NCI-H526 (cell line): ENCODE data around the gene RNGTT.
"Not testable (repeated sequence)": the region's sequence is repeated elsewhere in the genome, so short reads cannot be mapped to it uniquely, and the experiment has no call there.

Experiments used
- DNase-seq, 2 experiments: peaks; one replicate each; lab custom pipeline; 2025; lab: John Stamatoyannopoulos, UW

The RNGTT gene

DNA sequence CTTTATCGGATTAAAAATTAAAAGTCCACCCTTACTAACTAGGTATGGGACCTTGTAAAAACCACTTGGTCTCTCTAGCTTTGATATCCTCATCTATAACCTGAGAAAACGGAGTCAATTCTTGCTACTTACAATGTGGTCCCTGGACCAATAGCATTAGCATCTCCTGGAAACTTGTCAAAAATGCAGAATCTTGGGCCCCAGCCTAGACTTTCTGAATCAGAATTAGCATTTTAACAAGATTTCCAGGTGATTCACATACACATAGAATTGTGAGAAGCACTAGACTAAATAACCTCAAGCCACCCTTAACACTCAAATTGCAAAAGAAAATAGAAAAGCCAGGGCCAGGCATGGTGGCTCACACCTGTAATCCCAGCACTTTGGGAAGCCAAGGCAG lies 96.6 kb downstream of the RNGTT start:
- no peak for DNase-seq

DNA sequence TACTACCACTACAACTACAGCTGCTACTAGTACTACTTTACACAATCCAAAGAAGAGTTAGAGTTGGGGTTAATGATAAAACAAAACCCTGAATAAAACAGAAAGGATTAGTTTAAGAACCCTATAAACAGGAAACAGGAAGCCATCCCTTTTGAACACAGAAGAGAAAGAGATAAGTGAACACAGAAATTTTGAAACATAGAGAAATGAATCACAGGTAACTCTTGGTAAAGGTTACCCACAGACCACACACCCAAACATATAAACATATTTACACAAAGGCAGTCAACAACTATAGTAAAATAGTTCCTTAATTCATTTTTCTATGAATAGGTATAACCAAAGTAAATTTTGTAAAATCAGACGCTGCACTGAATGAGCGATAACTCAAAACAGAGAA lies 98.1 kb downstream of the RNGTT start:
- DNase-seq = no peak

DNA sequence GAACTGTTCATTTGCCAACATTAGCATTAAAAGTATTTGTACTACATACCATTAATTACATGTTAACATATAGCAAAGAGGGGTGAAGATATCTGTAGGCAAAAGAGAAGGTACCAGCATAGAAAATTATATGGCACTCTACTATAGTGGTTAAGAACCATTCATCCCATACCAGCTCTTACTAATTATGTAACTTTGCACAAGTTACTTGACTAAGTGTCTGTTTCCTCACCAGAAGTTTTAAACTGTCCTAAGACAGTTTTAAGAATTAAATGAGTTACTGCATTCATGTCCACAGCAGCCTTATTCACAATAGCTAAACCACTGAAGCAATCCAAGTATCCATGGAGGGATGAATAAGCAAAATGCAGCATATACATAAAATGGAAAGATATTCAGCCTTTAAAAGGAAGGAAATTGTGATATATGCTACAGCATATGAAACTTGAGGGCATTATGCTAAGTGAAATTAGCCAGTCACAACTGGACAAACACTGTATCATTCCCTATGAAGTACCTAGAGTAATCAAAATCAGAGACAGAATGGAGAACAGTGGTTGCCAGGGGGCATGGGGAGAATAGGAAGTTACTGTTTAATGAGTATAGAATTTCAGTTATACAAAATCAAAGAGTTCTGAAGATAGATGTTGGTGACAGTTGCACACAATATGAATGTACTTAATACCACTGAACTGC lies 98.9 kb downstream of the RNGTT start:
- DNase-seq = no peak

DNA sequence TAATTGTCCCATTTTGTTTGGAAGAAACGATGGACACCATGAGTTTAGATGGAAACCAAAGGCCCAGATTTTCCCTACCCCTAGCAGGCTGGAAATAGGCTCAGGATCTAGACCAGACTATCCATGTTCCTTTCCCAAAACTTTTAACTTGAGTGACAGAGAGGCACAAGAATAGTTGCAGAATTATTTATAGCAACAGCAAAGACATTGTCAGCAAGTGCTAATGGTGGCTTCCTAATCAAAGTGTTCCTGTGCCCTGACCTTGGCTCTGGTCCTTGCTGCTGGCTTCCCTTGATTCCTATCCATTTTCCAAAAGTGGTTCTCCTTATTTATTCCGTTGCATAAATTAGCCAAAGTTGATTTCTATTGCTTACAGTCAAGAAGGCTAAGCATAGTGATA lies 103.1 kb downstream of the RNGTT start:
- no peak for DNase-seq

DNA sequence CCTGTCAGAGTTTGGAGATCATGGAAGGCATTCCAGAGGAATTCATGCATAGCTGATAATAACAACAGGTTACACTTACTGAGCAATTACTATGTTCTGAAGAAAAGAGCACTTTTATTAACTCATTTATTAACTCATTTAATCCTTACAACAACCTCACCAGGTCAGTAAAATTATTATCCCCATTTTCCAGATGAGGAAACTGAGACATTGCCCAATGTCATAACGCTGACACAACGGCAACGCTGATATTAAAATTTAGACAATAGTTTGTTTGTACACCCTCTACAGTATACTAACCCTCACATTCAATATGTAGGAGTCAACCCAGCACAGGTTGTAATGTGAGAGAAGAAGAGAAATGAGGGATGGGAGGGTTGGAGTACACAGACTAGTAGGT lies 105.0 kb downstream of the RNGTT start:
- DNase-seq = no peak

DNA sequence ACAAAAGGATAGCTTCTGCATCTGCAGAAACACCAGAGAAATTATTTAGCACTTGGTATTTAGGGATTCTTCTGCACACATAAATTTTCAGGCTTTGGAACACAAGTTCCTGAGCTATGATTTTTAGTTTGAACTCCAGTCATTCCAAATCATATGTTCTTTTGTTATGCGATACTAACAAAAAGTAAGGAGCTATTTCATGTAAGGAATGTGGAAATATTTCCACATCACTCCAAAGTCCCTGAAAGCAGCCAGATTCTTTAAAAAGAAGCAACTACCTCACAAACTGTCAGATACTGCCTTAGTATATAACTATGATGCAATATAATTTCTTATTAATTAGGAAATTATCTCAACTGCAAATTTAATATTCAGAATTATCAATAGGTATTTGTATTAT lies 106.9 kb downstream of the RNGTT start:
- DNase-seq = no peak

DNA sequence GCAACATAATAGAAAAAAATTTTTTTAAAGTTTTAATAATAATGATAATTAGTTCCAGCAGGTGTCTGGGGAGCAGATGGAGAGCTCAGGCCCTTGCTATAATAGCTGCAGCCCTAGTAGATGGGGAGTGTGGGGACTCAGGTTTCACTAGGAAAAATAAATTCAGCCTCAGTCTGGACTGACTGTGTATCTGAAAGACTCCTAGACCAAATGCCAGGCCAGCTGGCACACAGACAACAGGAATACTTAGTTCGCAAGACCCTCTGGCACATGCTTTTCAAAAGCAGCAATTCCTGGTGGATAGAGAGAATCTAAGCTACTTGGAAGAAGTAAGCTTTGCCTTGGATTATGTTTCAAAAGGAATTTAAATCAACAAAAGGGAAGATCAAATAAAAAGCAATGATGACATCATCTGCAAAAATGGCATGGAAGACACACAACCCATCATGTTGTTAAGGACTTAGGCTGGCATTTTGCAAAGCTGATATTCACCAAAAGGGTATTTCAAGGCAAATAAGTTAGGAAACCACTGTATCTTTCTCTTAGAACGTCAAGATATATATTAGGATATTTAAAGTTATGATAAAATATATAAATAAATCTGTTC lies 107.8 kb downstream of the RNGTT start:
- no peak for DNase-seq

DNA sequence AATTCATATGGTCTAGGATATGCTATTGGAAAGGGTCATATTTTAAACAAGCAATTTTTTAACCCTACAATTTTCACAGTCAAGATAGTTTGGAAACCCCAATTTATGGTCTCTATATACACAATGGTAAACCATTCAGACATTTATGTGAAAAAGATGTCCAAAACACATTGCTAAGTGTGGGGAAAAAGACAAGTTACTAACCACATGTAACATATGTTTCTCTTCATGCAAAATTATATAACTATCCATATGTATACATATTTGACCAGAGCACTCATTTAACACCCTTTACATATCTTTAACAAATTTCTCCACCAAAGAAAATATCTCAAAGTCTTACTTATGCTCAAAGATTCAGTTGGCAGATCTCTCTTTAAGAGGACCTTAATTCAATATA lies 110.6 kb downstream of the RNGTT start:
- no peak for DNase-seq

DNA sequence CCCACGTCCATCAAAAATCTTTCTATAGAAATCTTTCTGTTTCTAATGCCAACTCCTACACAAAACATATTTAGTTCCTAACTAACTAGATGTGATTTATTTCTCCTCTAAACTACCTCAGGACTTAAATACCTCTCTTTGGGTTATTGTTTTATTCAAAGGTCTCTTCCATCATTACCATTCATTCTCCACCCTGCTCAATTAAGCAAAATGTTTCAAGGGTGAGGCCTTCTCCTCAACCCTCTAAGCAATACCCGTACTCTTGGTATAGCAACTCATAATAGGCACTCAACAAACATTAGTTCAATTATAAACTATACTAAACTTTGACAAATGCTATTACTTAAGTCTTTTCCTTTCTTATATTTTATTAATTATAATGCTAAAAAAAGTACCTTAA lies 111.4 kb downstream of the RNGTT start:
- DNase-seq = no peak

DNA sequence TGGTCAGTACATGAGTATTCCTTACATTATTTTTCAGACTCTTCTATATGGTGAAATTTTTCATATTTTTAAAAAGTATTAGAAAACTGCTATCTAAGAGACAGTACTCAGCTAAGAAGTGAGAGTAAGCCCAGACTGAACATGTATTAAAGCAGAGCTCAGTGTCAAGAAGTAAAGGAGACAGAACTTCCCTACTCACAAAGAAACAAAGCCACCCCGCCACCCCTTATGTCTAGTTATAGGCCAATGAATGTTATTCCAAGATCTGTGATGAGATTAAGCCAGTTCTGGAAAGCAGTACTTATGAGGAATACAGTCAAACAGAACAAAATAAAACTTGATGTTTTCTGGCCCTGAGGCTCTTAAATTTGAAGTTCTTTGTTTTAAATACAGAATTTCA lies 114.5 kb downstream of the RNGTT start:
- no peak for DNase-seq

DNA sequence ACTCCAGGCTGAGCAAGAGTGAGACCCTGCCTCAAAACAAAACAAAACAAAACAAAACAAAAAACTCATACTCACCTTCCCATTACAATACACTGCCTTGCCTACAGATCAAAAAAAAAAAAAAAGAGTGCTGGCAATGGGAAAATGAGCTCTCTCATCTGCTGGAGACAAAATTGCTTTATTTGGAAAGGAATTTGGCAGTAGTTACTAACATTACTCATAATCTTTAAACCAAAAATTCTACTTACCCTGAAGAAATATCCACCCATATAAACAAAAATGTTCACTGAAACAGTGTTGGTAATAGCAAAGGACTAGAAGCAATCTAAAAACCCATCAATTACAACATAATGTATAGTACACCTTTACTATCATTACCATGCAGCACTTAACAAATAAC lies 120.4 kb downstream of the RNGTT start:
- DNase-seq = no peak

DNA sequence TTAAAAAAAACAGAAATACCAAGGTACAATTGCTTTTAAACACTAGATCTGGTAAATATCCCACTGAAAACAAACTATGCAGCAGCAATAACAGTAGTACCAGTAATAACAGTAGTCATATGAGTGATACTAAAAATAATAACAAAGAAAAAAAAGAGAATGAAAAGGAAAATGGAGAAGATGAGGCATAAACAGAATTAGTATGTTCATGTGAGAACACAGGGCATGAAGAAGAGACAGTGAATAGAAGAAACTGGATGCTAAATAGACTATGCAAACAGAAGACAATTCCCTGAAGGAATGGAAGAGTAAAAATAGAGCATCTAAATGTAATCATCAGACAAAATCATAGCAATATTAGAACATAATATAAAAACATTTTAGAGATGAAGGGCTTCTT lies 121.1 kb downstream of the RNGTT start:
- DNase-seq = no peak

DNA sequence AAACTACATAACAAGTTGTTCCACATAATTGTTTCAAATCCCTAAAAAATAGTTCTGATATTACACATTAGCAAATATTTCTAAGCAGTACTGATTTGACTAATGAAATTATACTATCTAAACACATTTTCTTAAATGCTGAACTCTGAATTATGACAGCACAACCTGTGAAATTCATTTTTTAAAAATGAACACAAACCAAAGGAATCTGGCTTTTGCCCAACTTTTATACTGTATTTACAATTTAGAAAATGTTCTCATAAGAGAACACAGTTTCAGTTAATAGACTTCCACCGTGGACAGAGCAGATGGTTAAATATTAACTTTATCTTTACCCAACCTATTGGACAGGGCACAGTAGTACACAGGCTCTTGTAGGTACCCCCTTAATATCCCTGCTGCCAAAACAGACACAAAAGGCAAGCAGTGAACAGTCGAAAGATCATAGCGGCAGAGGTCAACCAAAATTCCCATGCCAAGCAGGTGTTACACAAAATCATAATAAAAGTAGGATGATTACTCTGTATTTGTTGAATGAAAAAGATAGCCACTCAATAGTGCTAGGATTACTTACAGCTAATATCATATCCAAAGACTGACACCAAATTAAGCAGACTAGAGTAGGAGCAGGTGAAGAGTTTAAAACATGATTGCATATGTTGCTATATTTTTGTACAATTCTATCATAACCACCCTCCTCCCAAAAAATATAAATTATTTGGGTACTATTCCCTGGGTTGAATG lies 122.5 kb downstream of the RNGTT start:
- peak in 1 of 2 experiments; percentile 18 for DNase-seq

DNA sequence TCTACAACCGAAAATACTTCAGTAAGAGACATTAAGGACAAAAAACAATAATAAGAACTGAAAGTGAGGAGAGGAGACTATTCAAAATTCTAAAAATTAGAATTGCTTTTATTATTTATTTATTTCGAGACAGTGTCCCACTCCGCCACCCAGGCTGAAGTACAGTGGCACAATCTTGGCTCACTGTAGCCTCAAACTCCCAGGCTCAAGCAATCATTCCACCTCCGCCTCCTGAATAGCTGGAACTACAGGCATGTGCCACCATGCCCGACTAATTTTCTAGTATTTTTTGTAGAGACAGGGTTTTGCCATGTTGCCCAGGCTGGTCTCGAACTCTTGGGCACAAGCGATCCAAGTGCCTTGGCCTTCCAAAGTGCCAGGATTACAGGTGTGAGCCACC lies 123.1 kb downstream of the RNGTT start:
- no peak for DNase-seq

DNA sequence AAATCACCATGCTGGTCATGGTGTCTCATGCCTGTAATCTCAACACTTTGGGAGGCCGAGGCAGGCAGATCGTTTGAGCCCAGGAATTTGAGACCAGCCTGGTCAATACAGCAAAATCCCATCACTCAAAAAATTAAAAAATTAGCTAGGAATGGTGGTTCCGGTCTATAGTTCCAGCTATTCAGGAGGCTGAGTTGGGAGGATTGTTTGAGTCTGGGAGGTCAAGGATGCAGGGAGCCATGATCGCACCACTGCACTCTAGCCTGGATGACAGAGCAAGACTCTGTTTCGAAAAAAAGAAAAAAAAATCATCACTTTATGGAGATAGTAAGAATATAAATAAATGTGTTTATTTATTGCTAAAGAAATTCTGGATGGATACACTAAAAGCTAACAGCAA lies 124.1 kb downstream of the RNGTT start:
- DNase-seq = no peak

DNA sequence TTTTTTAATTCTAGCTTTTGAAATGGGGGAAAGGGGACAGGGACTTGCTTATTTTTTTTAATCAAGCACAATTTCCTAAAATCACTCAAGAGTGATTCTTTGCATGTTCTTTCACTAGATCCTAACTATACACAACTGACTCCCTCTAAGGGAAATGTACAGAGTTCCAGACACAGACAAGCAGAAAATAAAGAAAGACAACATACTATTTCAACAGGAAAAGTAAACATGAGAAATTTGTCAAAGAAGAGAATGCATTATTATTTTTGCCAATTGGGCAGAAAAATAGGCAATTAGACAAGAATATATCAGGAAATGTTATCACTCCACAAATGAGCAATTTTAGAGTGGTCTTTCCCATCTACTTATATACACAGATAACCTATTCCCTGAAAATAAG lies 128.2 kb downstream of the RNGTT start:
- DNase-seq = no peak

DNA sequence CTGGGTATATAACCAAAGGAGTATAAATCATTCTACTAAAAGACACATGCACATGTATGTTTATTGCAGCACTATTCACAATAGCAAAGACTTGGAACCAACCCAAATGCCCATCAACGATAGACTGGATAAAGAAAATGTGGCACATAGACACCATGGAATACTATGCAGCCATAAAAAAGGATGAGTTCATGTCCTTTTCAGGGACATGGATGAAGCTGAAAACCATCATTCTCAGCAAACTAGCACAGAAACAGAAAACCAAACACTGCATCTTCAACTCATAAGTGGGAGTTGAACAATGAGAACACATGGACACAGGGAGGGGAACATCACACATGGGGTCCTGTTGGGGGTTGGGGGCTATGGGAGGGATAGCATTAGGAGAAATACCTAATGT lies 130.3 kb downstream of the RNGTT start:
- not testable (repeated sequence) for DNase-seq

DNA sequence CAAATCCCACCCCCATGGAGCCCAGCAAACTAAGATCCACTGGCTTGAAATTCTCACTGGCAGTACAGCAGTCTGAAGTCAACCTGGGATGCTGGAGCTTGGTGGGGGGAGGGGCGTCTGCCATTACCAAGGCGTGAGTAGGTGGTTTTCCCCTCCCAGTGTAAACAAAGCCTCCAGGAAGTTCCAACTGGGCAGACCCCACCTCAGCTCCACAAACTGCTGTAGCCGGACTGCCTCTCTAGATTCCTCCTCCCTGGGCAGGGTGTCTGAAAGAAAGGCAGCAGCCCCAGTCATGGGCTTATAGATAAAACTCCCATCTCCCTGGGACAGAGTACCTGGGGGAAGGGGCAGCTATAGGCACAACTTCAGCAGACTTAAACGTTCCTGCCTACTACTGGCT lies 135.8 kb downstream of the RNGTT start:
- not testable (repeated sequence) for DNase-seq

DNA sequence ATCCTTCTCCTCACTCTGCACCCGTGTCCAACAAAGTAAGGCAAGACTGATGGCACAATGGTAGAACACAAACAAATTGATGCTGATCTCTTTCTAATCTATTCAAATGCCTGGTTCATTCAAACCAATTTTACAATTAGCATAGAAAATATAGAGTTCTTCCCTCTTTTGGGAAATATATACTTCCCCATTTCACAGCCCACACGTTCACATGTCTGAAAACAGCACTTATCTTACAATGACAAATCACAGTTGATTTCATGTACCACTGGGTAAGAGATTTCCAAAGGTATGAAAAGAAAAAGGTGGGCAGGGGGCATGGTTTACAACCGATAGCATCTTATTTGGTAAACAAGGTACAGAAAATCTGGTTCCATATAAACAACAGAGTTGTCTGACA lies 137.6 kb downstream of the RNGTT start:
- DNase-seq = no peak

DNA sequence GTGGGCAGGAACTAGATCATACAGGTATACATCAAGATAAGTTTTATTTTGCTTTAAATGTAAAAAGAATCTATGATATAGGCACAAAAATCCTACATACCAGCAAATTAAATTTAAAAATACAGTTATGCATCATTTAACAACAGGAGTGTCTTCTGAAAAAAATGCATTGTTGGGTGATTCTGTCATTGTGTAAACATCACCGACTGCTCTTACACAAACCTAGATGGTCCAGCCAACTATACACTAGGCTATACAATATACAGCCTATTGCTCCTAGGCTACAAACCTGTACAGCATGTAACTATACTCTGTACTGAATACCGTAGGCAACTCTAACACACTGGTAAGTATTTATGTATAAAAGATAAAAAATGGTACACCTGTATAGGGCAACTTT lies 139.4 kb downstream of the RNGTT start:
- DNase-seq = no peak

DNA sequence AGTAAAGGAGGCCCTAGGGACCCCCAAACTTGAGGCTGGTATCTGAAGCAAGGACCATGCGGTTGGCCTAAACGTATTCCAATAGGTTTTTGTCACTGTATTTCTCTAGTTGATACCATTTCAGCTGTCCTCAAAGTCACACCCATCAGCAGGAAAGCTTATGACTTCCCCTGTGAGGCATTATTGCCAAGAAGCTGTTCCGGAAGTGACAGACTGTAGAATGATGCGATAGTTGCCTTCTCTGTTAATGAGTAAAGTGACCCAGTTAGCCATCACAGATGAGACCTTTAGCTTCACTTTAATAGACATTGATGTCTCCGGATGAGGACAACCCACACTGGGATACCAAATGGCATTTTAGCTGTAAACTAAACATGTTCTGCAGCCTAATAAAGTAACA lies 147.9 kb downstream of the RNGTT start:
- no peak for DNase-seq

DNA sequence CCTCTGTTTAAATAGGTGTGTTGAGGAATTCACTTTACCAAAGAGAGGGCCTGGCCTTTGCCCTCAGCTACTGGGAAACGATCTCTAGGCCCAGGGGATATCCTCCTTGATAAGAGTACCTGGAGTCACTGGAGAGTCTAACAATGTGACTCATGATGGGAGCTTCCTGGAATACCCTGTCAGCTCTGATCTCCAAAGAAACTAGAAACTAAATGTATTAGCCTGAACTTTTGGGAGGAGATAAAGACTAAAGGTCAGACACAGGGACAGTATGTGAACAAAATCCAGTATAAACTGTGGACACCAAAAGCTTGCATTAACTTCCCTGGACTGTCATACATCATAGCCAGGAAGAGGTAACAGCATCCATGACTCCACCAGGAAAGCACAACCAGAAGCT lies 148.5 kb downstream of the RNGTT start:
- DNase-seq = no peak

DNA sequence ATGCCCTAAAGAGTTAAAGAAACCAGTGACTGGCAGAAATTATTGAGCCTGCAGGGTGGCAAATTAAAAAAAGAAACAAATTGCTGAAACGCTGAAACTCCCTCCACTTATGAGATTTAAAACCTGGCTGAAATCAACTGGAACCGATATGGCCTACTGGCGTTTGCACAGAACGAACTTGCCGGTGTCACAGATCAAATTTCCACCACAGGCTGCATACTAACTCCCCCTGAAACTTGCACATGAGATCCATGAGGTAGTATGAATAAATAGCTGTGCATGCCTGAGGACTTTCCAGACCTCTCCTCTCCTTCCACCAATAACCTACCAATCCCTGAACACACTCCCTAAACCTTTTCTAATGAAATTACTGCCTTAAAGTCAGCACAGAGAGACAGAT lies 150.4 kb downstream of the RNGTT start:
- DNase-seq = peak; percentile 45 to 78

DNA sequence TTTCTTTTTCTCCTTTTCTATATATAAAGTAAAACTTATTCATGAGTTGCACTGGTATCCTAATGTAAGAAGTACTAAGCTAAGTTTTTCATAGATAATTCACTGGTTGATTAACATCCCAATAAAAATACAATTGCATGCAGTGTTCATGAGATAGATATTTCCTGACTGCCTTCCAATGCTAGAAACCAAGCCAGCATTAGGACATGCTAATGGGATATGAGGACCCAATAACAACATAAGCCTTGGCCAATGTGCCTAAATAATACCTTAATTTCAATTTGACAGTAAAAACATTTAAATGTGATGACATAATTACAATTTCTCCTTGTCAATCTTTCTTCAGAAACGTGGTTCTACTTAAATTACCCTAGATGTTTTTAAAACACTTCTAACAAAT lies 152.7 kb downstream of the RNGTT start:
- no peak for DNase-seq
